HG03066 (cell line): ENCODE measurements around the gene PTPRD.
"Not testable (repeated sequence)": the region's sequence is repeated elsewhere in the genome, so short reads cannot be mapped to it uniquely, and the experiment has no call there.

ENCODE experiments used
- ATAC-seq: cut with Tn5 transposase; IDR thresholded peaks from one replicate; pipeline ENCODE4 v1.9.1; 2021; ENCODE audit warnings: low read depth; ENCODE audit not compliant: unreplicated experiment

The PTPRD gene

DNA sequence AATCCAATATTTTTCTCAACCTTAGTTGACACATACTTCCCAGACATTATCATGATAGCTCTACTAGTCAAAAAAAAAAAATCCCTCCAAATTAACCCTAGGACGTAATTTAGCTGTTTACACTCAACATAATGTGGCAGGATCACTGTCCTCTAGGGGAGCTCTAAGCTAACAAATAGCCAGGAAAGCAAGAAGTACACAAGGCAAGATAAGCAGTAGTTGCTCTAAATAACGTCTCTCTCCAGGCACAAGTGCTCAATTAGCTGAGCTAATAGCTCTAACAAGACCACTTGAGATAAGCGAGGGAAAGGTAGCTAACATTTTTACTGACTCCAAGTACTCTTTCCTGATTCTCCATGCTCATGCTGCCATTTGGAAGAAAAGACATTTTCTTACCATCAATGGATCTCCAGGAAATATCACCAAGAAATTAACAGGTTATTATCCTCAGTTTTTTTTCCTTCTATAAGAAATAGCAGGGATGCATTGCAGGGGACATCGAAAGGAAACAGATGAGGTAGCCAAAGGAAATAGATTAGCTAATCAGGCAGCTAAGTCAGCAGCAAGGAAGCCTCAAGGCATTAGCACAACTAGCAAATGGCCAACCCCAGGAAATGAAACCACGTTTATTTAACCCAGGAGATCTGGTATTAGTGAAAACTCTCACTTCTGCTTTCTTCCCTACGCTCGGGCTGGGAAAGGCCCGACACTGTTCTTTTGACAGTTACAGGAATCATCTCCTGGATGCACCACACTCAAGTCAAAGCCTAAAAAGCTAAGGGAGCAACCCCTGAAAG, 614.1 kb downstream of the PTPRD start:
- no peak for ATAC-seq

DNA sequence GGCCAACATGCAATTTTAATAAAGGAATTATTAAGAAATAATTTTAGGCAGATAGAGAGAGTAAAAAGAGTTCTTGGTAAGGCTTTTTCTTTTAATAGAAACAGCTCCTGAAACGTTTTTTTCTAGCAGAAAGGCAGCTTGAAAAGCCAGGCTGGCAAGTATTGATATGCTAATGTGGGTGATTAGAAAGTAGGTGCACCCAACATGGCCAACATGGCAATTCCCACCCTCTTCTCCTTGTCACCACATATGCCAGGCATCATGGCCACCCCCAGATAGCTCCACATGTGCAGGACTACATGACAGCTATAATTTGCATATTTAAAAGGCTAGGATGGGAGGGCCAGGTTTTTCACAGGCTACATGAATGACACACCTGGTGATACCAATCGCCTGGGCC, 615.2 kb downstream of the PTPRD start:
- ATAC-seq, result no peak

DNA sequence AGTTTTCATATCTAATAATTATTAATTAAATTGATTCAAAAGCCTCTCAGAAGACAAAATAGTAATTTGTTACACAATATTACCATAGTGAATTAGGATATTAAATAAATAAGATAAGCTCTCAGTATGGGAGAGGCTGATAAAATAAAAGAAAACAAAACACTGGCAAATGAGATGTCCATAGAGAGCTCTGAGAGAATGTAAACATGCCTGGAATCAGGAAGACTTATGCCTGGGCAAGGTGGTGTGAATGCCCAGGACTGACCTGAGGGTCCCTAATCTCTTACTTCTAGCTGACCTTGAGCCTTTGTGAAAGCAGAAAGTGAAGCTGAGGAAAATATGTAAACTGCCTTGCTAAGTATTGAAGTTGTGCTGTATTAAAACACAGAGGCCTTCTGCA, 616.5 kb downstream of the PTPRD start:
- ATAC-seq, result no peak

DNA sequence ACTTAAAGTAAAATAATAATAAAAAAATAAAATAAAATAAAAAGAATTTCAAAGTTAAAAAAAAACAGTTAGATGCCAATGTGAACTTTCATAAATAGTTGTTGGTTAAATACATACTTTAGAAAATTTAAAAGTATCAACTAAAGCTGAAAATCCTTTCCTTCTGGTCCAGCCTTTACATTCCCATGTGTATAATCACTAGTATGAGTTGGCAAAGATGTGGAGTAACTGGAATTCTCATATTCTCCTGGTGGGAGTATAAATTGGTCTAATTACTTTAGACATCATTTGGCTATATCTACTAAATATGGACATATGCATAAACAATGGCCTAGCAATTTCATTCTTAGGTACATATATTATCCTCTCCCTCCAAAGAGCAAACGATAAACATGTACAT, 619.9 kb downstream of the PTPRD start:
- ATAC-seq, result no peak

DNA sequence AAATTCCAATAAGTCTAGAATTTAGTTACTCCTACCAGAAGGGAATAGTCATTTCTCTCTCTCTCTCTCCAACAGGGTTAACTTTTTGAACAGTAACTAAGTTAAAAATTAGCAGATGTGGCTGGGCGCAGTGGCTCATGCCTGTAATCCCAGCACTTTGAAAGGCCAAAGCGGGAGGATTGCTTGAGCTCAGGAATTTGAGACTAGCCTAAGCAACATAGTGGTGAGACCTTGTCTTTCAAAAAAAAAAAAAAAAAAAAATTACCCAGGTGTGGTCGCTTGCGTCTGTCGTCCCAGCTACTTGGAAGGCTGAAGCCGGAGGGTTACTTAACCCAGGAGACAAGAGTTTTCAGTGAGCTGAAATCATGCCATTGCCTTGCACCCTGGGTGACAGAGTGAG, 639.7 kb downstream of the PTPRD start:
- no peak for ATAC-seq

DNA sequence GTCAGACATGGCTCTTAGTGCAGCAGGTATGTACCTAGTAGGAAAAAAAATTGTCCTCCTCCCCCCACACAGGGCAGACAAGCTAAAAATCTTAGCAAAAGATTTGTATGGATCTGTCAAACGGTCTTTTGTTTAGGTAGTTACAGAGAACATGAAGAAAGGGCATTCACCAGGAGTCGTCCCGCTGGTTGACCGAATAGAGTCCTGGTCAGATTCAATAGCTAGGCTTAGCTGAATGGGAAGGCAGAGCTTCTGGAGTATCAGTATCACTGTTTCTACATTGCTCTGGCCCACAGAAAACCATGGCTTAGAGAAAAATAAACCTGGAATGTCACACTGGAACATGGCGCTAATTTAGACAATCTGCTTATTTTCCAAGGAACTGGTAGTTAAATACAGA, 642.3 kb downstream of the PTPRD start:
- no peak for ATAC-seq

DNA sequence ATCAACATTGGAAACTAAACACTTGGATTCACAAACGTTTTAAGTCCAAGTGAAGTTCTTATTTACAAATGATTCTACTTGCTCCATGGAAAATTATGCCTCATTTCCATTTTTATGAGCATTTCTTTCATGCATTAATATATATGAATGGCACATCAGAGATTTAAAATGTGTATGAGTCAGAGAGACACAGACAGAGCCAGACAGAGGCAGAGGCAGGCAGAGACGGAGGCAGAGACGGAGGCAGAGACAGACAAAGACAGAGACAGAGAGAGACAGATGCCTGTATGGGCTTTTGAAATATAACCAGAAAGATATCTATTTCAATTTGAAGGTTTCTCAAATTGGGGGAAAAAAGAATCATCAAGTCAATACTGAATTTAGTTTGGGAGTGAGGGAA, 649.0 kb downstream of the PTPRD start:
- no peak for ATAC-seq

DNA sequence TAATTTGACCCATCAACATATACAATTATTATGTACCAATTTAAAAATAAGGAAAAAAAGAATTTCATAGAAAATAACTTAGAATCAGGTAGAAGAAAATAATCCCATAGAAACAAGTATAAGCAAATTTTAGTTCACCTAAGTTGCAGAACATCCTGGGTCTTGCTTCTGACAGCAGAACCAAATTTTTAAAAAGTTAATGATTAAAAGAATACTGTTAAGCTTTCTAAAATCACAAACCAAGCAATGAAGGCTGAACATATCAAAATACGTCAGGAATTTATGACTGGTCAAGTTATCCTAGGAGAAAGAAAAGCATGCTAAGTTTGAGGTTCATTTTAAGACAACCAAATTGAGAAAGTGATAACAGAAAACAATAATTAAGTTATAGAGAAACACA, 650.9 kb downstream of the PTPRD start:
- ATAC-seq, result no peak

DNA sequence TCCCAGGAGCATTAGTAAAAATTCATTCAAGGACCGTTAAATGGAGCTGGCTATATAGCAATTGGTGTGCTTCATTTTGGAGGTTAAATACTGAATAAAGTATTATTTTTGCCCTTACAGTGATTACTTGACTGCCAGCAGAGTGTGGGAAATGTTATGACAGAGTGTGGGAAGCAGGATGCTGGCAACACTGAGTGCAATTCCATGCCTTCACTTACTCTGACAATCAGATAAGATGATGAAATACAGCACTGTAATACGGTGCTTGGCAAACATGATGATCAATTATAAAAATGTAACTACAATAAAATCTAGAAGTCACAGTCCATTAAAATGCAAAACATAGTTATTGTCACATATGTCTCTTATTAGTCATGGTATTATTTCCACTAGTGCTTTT, 651.3 kb downstream of the PTPRD start:
- no peak for ATAC-seq

DNA sequence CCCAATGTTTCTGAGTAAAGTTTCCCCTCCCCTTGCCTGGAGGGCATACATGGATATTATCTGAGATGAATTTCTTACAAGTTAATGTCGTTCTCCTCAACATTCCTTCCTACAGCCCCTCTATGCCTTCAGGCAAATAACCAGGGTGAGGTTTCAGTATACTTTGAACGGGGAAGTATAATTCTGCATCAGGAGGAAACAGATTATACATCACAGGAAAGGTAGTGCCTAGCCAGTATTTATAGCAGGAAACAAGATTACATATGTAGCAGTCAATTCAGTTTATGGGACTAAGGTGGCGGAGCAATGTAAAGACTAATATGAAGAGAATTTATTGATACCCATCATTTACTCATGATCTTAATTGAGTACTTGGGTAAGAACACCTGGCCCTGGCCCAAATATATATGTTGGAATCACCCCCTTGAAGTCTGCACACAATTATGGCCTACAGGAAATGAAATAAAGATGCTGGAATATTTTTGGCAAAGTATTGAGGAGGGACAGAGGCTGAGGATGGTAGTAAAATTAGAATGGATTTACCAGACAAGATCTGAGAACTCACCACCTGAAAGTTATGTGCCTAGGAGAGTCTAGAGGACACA, 661.1 kb downstream of the PTPRD start:
- no peak for ATAC-seq

DNA sequence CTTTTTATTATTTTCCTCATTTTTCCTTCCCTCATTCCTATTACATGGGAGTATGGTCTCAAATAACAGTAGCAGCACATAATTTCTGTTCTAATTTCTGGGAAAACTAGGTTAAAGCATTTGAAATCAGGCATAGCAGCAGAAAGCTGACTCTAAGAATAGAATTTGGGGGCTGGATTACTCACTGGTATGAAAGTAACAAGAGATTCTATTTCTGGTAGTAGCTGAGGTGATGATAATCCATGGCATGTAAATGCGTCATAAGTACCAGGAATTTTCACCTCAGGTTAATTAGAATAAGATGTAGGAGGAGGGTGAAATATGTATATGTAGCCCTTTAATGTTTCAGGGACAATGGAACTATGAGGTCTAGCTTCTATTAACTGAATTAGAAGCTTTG, 662.0 kb downstream of the PTPRD start:
- ATAC-seq, result no peak

DNA sequence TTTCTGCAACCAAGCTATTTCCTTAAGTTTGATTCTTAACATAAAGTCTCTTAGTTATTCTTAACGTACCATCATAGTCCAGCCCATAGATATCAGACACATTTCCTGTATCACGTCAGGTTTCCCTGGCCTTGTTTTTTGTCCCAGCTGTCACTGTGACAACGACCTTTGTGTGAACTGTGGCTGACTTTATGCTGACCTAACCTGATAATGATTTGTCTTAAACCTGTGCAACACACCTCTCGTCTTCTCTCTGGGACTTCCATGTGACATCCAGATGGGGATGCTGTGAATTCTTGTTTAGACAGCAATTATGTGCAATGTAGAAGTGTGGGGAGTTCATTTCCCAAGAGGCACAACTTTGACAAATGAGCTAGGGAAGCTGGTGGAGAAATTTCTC, 662.8 kb downstream of the PTPRD start:
- ATAC-seq, result no peak

DNA sequence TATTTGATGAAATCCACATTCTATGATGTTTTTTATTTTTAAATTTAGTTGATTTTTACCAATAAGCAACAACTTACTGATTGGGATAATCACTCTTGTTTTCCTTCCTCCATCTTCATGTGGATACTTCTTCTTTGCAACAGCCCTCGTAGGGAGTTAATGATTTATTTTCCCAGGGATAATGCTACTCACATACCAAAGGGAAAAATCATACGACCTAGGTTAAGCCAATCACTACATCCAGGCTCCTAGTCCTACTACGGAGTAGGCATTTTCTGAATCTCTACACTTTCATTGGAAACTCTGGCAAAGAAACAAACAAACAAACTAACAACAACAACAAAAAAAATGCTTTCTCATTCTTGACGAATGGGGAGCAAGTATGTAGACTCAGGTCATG, 663.4 kb downstream of the PTPRD start:
- no peak for ATAC-seq

DNA sequence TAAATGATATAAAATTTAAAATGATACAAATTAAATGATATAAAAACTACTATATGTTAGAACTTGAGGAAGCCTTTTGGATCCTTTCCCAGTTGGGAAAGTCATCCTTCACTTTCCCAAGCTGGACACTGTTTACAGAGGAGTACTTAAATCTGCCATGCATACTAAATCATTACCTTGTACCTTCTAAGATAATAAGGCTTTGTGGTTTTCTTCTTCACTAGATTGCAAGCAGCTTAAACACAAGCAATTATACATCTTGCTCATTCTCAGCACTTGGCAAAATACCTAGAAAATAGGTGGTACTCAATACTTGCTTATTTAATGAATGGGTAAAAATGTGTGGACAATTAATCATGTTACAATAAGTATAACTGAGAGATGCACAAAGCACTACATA, 666.8 kb downstream of the PTPRD start:
- ATAC-seq, result no peak

DNA sequence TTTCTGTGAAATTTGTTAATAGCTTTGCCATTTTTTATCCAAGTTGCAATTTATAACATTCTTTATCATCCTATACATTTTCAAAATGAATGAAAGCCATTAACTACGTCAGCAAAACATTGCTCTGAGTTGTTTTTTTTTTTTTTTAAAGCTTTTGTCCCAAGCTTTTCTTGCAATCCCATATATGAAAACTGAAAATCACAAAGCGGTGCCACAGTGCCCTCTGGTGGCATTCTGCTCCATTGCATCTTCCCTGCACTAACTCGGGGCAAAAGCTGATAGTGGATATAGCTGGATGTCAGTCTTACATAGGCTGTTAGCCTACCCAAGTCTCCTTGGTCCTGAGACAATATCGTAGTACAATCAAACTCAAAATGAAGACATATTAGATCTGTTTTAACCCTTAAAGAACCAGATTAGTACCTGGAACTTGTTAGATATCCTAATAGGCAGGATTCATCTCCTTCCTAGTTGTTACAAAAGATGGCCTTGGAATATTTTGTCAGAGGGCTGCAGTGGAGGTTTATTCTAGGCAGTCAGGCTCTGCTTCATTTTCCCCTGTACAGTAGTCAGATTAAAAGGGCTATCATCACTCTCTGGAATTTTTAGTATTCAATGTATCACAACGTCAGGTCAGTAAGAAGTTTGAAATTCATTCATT, 669.9 kb downstream of the PTPRD start:
- peak; percentile 81 for ATAC-seq

DNA sequence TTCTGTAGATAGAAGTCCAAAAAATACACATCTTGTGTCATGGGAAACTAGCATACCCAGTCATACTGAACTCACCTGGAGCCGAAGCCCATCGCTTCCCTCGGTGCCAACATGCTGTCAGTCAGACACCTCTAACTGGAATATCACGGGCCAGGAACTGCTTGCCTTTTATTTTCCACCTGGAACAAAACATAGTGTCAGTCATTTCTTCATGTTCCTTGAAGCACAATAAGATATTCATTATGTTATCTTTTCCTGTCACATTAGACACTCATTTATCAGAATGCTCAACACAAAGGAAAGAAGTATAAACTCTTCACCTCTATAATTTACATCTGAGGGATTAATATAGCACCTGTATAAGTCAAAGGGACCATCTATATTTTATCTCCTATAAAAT, 674.4 kb downstream of the PTPRD start:
- no peak for ATAC-seq

DNA sequence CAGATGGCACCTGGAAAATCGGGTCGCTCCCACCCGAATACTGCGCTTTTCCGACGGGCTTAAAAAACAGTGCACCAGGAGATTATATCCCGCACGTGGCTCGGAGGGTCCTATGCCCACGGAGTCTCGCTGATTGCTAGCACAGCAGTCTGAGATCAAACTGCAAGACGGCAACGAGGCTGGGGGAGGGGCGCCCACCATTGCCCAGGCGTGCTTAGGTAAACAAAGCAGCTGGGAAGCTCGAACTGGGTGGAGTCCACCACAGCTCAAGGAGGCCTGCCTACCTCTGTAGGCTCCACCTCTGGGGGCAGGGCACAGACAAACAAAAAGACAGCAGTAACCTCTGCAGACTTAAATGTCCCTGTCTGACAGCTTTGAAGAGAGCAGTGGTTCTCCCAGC, 681.3 kb downstream of the PTPRD start:
- not testable (repeated sequence) for ATAC-seq

DNA sequence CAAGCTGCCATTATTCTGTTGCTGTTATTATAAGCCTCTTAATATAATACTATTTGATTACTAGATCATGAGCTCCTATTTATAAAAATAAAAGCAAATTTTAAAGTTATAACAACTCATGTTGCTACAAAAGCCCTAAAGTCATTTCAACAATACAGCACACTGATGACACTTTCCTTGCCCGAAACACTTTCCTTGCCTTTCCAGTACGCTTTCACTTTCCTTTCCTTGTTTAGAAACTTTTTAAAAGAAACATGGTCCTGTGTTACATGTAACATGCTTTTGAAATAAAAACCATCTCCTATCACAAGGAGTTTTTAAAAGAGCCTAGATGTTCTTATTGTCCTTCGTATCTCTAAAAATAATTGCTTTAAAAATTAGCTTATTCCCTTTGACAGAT, 688.4 kb downstream of the PTPRD start:
- ATAC-seq, result no peak

DNA sequence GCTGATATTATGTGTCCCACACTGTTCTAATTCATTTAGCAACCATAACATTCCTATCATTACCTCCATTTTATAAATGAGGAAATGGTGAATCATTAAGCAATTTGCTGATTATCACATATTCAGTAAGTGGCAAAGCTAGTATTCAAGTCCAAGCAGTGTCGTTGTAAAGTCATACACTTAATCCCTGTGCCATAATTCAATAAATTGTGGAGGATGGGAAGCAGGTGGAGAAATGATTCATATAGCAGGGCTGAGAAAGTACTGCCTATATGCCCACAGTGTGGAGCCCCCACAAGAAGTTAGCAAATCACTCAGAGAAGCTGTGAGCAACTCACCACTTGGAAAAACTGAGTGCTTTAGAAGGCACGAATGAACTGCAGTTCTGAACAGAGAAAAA, 691.0 kb downstream of the PTPRD start:
- no peak for ATAC-seq

DNA sequence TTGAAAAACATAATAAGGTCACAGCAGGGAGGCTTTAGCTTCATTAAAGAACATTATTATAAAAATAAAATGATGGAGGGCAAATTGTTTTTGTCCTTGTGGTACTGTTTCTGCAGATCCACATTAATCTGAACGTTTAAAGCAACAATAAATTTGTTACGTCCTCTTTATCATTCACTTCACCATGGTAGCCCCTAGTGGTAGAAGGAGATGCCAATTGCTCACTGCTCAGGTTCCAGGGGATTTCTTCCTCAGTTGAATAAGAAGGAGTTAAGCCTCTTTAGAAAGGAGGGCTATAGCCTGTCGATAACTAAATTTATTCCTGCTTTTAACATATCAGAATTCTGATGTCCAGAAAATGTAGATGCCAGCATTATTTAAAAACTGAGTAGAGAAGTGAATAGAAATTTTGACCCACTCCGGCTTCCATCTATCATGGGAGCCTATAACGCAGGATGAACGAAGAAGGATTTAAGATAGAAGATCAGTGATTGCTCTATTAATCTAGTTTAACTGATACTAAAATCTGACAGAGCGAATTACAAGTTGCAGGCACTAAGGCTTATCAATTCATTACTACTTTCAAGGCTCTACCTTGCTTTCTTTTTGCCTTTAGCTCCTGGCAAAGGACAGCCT, 692.3 kb downstream of the PTPRD start:
- no peak for ATAC-seq

DNA sequence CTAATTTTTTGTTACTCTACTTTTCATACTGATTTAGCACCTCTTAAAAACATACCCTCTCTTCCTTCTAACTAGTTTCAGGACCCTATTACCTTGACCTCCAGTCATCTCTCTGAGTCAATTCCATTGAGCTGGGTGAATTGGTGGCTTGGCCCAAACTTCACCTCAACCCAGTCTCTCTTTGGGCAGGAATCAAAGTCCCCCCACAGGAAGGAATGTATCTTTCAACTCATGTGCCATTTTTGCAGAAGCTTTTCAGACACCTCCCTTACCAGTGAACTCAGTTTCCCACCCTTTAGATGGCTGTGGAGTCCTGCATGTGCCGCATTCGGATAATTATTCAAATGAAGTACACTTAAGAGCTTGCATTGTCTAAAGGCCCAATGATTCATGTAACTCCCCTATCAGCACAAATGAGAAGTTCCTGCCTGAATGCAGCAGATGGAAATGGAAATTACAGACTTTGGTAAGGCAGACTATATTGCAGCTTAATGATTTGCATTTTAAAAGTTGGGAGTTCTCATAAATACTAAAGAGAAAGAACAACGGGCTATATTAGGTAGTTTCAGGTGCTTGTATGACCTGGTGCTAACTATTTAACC, 693.5 kb downstream of the PTPRD start:
- no peak for ATAC-seq
